ENCODE measurements around the gene AXIN2. TPM values are rescaled to one million over a fixed set of nuclear protein-coding genes. Genes with fewer than 3 reads are reported as not detected.

Gene AXIN2
- polyA plus RNA-seq, 3 donors: 0.10 TPM; not detected in 2

GRCh38 chr17:65609286-65609685, 47.8 kb upstream of the AXIN2 start:
- H3K27me3 Mint-ChIP-seq (ENCODE audit: low read depth in 3 of 3): peaks cover 2 to 5% (median 3%) of the 10 kb centered on the region in 3 donors
- Histone ChIP-seq H3K4me3 (replicated peaks in 1 of 3; ENCODE audit: low read depth in 2 of 3, low read length in 3 of 3) (no peak overlapping the region), H3K79me2 (ENCODE audit: insufficient read depth, low read length) (no peaks in the 10 kb centered on the region), H3K27ac (ENCODE audit: low read depth in 1 of 2, low read length in 2 of 2) (no peak overlapping the region), H2AFZ (ENCODE audit: insufficient read depth, low read depth, low read length, poor library complexity, severe bottlenecking) (no peak overlapping the region), H3K27me3 (ENCODE audit: control insufficient read depth in 2 of 2, insufficient read depth in 2 of 2, low read length in 2 of 2) (no peaks in the 10 kb centered on the region), H4K20me1 (ENCODE audit: insufficient read depth, low read length) (no peaks in the 10 kb centered on the region), H3K9ac (ENCODE audit: insufficient read depth, low read length, poor library complexity, severe bottlenecking) (no peak overlapping the region), H3K4me2 (replicated peaks; ENCODE audit: extremely low read depth, low read length, poor library complexity, severe bottlenecking) (no peak overlapping the region), H3K4me1 (ENCODE audit: control insufficient read depth in 1 of 2, insufficient read depth in 2 of 2, low read length in 2 of 2) (no peaks in the 10 kb centered on the region), H3K36me3 (replicated peaks in 1 of 2; ENCODE audit: control insufficient read depth in 1 of 2, insufficient read depth in 2 of 2, low read length in 2 of 2) (no peaks in the 10 kb centered on the region), H3K9me3 (replicated peaks in 1 of 2; ENCODE audit: control insufficient read depth in 1 of 2, insufficient read depth in 1 of 2, low read length in 2 of 2) (no peaks in the 10 kb centered on the region)
- no peak for DNase-seq
- H3K9me3 Mint-ChIP-seq: peaks cover 3 to 20% (median 12%) of the 10 kb centered on the region in 7 donors
- TF ChIP-seq CTCF (IDR thresholded peaks at IDR 0.05): no peak
- no peak overlapping the region for H3K4me3 Mint-ChIP-seq
- H3K36me3 Mint-ChIP-seq: no peaks in the 10 kb centered on the region
- intact Hi-C loops (cut with micrococcal nuclease): no loop called here
- WGBS (ENCODE audit: insufficient coverage): 95% methylated on average over 2 of the region's 2 CpGs
- H3K27ac Mint-ChIP-seq: no peak overlapping the region
- H3K4me1 Mint-ChIP-seq: no peaks in the 10 kb centered on the region

- Histone ChIP-seq H3K9ac (ENCODE audit: insufficient read depth, low read length, poor library complexity, severe bottlenecking) (no peak overlapping the region), H3K36me3 (replicated peaks in 1 of 2; ENCODE audit: control insufficient read depth in 1 of 2, insufficient read depth in 2 of 2, low read length in 2 of 2) (no peaks in the 10 kb centered on the region), H4K20me1 (ENCODE audit: insufficient read depth, low read length) (no peaks in the 10 kb centered on the region), H2AFZ (ENCODE audit: insufficient read depth, low read depth, low read length, poor library complexity, severe bottlenecking) (no peak overlapping the region), H3K4me3 (replicated peaks in 1 of 3; ENCODE audit: low read depth in 2 of 3, low read length in 3 of 3) (no peak overlapping the region), H3K9me3 (replicated peaks in 1 of 2; ENCODE audit: control insufficient read depth in 1 of 2, insufficient read depth in 1 of 2, low read length in 2 of 2) (no peaks in the 10 kb centered on the region), H3K27me3 (ENCODE audit: control insufficient read depth in 2 of 2, insufficient read depth in 2 of 2, low read length in 2 of 2) (no peaks in the 10 kb centered on the region), H3K79me2 (ENCODE audit: insufficient read depth, low read length) (no peaks in the 10 kb centered on the region), H3K4me1 (ENCODE audit: control insufficient read depth in 1 of 2, insufficient read depth in 2 of 2, low read length in 2 of 2) (no peaks in the 10 kb centered on the region), H3K4me2 (replicated peaks; ENCODE audit: extremely low read depth, low read length, poor library complexity, severe bottlenecking) (no peak overlapping the region), H3K27ac (ENCODE audit: low read depth in 1 of 2, low read length in 2 of 2) (no peak overlapping the region)
- Mint-ChIP-seq H3K27ac (no peak overlapping the region), H3K36me3 (no peaks in the 10 kb centered on the region), H3K4me3 (no peak overlapping the region), H3K27me3 (ENCODE audit: low read depth in 3 of 3) (peaks cover 0 to 2% (median 1%) of the 10 kb centered on the region in 3 donors), H3K4me1 (no peaks in the 10 kb centered on the region), H3K9me3 (peaks cover 3 to 21% (median 9%) of the 10 kb centered on the region in 7 donors)
- intact Hi-C loops (cut with micrococcal nuclease): no loop called here
- no peak for TF ChIP-seq CTCF (IDR thresholded peaks at IDR 0.05)
- no peak for DNase-seq
- WGBS (ENCODE audit: insufficient coverage): 0% methylated on average over 2 of the region's 4 CpGs
Observed at GRCh38 chr17:65604070-65604469, 42.6 kb upstream of the AXIN2 start.
